Mesodermal cell (in vitro differentiated cells): Measurements from ENCODE around the gene EXO1. TPM values are rescaled to one million over a fixed set of nuclear protein-coding genes. Genes with fewer than 3 reads are reported as not detected.
"Not testable (repeated sequence)": the region's sequence is repeated elsewhere in the genome, so short reads cannot be mapped to it uniquely, and the experiment has no call there.

Experiments used
- H3K27ac ChIP-seq: 2 replicates; pipeline ENCODE4 v1.7.0; 2013; ENCODE audit warnings: mild to moderate bottlenecking, low read depth, low read length, moderate library complexity; ENCODE audit not compliant: severe bottlenecking
- H3K36me3 ChIP-seq: 2 replicates; pipeline ENCODE4 v1.7.1; 2013; ENCODE audit warnings: mild to moderate bottlenecking, low read length, moderate library complexity; ENCODE audit not compliant: control insufficient read depth, insufficient read depth
- H3K4me1 ChIP-seq: one replicate; pipeline ENCODE4 v1.7.1; 2013; ENCODE audit warnings: mild to moderate bottlenecking, low read length; ENCODE audit not compliant: insufficient read depth, control insufficient read depth, poor library complexity, severe bottlenecking
- H3K4me3 ChIP-seq: 2 replicates; pipeline ENCODE4 v1.7.0; 2013; ENCODE audit warnings: low read length, control low read depth, mild to moderate bottlenecking; ENCODE audit not compliant: insufficient read depth, poor library complexity, severe bottlenecking; ENCODE audit errors: extremely low read depth
- H3K9me3 ChIP-seq: 2 replicates; pipeline ENCODE4 v1.7.1; 2013; ENCODE audit warnings: mild to moderate bottlenecking, low read length, moderate library complexity; ENCODE audit not compliant: control insufficient read depth
- WGBS, 2 experiments: methylation state at CpG; one replicate each; pipeline ENCODE4 v1.1.5; 2013; ENCODE audit warnings: missing lambda C conversion rate in 2 of 2; ENCODE audit not compliant: insufficient coverage in 2 of 2; 5-methylcytosine and 5-hydroxymethylcytosine counted together
- polyA plus RNA-seq, 2 experiments: library from polyadenylated mRNA; stranded (reverse); fragments of 50-300 nt; gene quantifications; one replicate each; pipeline ENCODE4 v1.2.3, GENCODE V29; 2013

EXO1 gene
- 11.2 TPM for polyA plus RNA-seq (2013, experiment 1 of 2)
- 16.0 TPM for polyA plus RNA-seq (2013, experiment 2 of 2)

DNA sequence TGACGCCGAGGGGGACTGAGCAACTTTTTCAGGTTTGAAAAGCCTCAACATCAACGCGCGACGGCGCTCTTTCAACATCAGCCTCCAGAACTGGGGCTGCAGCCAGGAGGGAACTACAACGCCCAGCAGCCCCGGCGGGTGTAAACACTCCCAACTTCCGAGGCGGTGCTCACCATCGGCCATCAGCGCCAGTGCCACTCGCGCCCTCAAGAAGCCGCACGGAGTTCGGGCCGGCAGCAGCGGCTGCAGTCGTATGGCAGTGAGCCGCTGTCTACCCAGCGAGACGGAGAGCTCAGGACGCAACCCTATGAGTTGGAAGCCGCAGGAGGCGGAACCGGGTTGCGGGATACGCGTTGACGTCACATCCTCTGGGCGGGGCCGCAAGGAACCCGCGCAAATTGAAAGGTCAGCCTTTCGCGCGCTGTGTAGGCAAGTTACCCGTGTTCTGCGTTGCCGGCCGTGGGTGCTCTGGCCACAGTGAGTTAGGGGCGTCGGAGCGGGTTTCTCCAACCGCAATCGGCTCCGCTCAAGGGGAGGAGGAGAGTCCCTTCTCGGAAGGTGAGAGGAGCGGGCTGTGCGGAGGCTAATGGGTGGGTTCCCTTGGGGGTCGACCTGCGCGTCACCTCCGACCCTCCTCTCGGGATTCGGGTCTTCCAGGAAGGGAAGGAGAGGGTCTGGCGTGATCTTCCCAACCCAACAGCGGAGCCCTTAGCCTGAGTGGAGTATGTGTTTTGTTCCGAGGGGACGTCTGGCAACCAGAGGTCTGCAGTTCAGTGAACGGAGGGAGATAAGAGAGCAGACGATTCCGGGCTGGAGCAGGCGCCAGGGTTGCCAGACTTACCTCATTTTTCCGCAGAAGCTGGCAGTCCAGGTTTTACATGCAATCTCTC is at the start of gene EXO1:
Gene EXO1 (plus strand): TSS at position 409 of the 890 bp plus-strand sequence. CDS start 2,222 bp downstream, outside the sequence.
- Histone ChIP-seq H3K4me3 (peak within 1 kb of the TSS; percentile 83), H3K27ac (peak within 1 kb of the TSS; percentile 90), H3K36me3 (peaks cover 22% of the 10 kb centered on the region), H3K9me3 (no peaks in the 10 kb centered on the region), H3K4me1 (no peaks in the 10 kb centered on the region)
- 0% methylated on average over 62 to 65 of the region's 68 CpGs for WGBS, 2 experiments

DNA sequence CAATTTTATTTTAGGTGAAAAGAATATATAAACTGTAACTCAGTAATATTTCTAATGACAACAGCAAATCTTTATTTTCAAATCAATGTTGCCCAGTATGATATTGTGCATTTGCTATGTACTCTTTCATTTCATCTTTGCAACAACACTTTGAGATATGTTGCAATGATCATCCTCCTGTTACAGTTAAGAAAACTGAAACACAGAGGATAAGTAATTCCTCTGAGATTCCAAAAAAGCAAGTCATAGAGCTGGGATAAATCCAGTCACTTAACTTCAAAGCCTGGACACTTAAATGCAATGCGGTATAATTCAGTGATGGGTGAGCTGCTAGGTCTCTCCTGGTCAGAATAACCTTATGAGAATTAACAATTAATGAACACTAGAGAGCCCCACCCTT is 48.6 kb upstream of the EXO1 start:
- Histone ChIP-seq H3K4me3 (no peak overlapping the region), H3K9me3 (no peaks in the 10 kb centered on the region), H3K4me1 (no peaks in the 10 kb centered on the region), H3K36me3 (no peaks in the 10 kb centered on the region), H3K27ac (no peak overlapping the region)
- 100% methylated on average over 1 of the region's 1 CpG for WGBS, 2 experiments

DNA sequence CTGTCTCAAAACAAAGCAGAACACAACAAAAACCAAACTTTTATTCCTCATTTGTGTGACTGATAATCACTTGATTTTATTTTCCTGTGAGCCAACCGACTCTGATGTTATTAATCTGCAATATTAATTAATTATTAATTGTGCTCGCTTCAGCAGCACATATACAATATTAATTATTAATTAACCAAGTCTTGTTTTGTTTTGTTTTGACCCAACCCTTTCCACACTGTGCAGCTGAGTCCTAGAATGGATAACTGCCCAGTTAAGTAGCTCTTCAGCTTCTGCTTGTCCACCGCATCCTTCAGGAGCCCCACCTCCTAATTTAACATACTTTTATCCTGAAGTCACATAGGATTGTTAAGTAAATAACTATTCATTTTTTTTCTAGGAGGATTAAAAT is 47.4 kb upstream of the EXO1 start:
- no CpG with 5 or more reads among the region's 3 CpGs for WGBS, 2 experiments
- H3K4me3 ChIP-seq = no peak overlapping the region
- H3K4me1 ChIP-seq = no peaks in the 10 kb centered on the region
- H3K9me3 ChIP-seq = no peaks in the 10 kb centered on the region
- no peaks in the 10 kb centered on the region for H3K36me3 ChIP-seq
- no peak overlapping the region for H3K27ac ChIP-seq

DNA sequence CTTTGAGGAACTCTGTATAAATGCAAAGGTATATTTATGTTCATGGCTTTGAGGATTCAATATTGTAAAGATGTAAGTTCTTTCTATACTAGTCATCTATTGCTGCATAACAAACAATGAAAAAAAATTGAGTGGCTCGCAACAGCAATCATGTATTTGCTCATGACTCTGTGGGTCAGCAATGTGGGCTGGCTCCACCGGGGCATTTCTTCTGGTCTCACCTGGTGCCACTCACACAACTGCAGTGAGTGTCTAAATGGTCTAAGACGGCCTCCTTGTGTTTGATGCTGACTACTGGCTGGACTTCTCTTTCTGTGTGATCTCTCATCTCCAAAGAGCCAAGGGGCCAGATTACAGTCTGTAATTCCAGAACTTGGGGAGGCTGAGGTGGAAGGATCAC is 45.1 kb upstream of the EXO1 start:
- Histone ChIP-seq H3K36me3 (no peaks in the 10 kb centered on the region), H3K4me1 (peaks cover 3% of the 10 kb centered on the region), H3K9me3 (no peaks in the 10 kb centered on the region), H3K27ac (no peak overlapping the region), H3K4me3 (no peak overlapping the region)
- WGBS, 2 experiments = 89 to 95% methylated on average over 3 of the region's 3 CpGs

DNA sequence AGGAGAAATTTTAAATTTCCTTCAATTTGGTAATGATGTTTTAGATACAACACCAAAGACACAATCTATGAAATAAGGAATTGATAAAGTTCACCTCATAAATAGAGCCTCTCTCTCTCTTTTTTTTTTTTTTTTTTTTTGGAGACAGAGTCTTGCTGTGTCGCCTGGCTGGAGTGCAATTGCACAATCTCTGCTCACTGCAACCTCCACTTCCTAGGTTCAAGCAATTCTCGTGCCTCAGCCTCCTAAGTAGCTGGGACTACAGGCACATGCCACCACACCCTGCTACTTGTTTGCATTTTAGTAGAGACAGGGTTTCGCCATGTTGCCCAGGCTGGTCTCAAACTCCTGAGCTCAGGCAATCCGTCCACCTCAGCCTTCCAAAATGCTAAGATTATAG is 43.3 kb upstream of the EXO1 start:
- H3K9me3 ChIP-seq, H3K36me3 ChIP-seq, H3K4me3 ChIP-seq, H3K27ac ChIP-seq, H3K4me1 ChIP-seq: not testable (repeated sequence)
- WGBS, 2 experiments = 92 to 97% methylated on average over 3 of the region's 4 CpGs

- Histone ChIP-seq H3K36me3 (no peaks in the 10 kb centered on the region), H3K4me3 (no peak overlapping the region), H3K9me3 (no peaks in the 10 kb centered on the region), H3K4me1 (peaks cover 3% of the 10 kb centered on the region), H3K27ac (no peak overlapping the region)
- WGBS, 2 experiments = no CpG with 5 or more reads among the region's 2 CpGs
These were observed 39.7 kb upstream of the EXO1 start for GRCh38 chr1:241808265-241808664.

DNA sequence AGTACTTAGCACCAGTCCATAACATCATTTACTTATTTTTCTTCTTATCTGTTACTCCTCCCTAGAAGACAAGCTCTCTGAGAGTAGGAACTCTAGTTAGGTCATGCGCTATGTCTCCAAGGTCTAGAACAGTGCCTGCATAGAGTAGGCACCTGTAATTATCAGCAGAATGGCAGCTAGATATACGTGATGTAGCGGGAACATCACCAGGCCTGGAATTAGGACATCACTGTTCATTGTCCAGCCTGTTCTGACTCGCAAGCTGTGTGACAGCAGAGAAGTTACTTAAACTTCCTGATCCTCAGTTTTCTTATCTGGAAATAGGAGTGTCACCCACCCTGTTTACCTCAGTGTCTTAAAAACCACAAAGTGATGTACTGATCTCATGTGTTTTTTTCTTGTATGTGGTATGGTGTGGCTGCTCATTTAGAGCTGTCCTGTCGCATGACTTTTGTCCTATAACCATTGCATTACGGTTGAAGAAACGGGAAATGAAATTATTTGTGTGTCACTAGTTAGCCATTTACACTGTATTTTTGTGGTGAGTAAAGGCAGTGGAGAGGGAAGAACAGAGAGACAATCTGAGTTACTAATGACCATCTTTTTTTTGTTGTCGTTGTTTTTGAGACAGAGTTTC is 37.1 kb upstream of the EXO1 start:
- 87 to 95% methylated on average over 5 to 8 of the region's 8 CpGs for WGBS, 2 experiments
- Histone ChIP-seq H3K9me3 (no peaks in the 10 kb centered on the region), H3K27ac (no peak overlapping the region), H3K4me1 (peaks cover 3% of the 10 kb centered on the region), H3K36me3 (no peaks in the 10 kb centered on the region), H3K4me3 (no peak overlapping the region)

GRCh38 chr1:241813768-241814320 is 34.2 kb upstream of the EXO1 start:
- H3K36me3 ChIP-seq = no peaks in the 10 kb centered on the region
- H3K27ac ChIP-seq = no peak overlapping the region
- no peaks in the 10 kb centered on the region for H3K9me3 ChIP-seq
- H3K4me3 ChIP-seq = no peak overlapping the region
- 86 to 93% methylated on average over 6 of the region's 8 CpGs for WGBS, 2 experiments
- no peaks in the 10 kb centered on the region for H3K4me1 ChIP-seq

DNA sequence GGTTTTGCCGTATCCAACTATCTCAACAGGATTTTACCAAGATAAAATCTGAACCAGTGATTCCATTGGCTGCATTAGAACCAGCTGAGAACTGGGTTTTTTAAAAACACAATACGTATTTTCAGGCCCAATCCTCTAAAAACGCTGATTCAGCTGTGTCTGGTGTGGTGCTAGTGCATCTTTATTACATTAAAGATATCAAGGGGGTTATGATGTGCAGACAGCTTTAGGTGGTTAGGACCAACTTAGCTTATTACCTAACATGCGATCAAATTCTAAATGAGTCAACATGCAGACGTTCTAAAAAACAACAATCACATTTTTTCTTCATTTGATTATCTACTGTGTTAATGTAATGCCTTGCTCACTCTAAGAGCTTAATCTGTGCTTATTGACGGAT is 32.0 kb upstream of the EXO1 start:
- WGBS, 2 experiments = 100% methylated on average over 1 of the region's 6 CpGs; no CpG with 5 or more reads in 1 of the 2 experiments
- Histone ChIP-seq H3K4me3 (no peak overlapping the region), H3K9me3 (no peaks in the 10 kb centered on the region)

GRCh38 chr1:241817331-241817792 is 30.6 kb upstream of the EXO1 start:
- Histone ChIP-seq H3K27ac (no peak overlapping the region), H3K4me1 (no peaks in the 10 kb centered on the region), H3K36me3 (no peaks in the 10 kb centered on the region), H3K9me3 (no peaks in the 10 kb centered on the region), H3K4me3 (no peak overlapping the region)
- no CpG with 5 or more reads among the region's 1 CpG for WGBS, 2 experiments

More for the DNA sequence above, 32.0 kb upstream of the EXO1 start:
- H3K36me3 ChIP-seq = no peaks in the 10 kb centered on the region
- H3K4me1 ChIP-seq = no peaks in the 10 kb centered on the region
- H3K27ac ChIP-seq = no peak overlapping the region
